Kidney (tissue), 14 donors: ENCODE results near the gene RCN2. TPM values are rescaled to one million over a fixed set of nuclear protein-coding genes. Genes with fewer than 3 reads are reported as not detected.

Experiments
- DNase-seq, 5 donors: peaks; one replicate each; pipeline ENCODE4 v3.0.0-alpha.2; 2013 to 2020
- FAIRE-seq: peaks from 2 replicates; lab custom pipeline; 2012; peaks lifted over from hg19 to GRCh38; lab: Jason Lieb, UNC
- H3K27ac ChIP-seq, 2 donors: one replicate each; pipeline ENCODE4 v1.7.0; 2013; ENCODE audit warnings: low read depth in 2 of 2, low read length in 2 of 2, inconsistent platforms in 1 of 2
- H3K27me3 ChIP-seq: one replicate; pipeline ENCODE4 v1.7.1; 2013; ENCODE audit warnings: low read length, inconsistent platforms; ENCODE audit not compliant: control insufficient read depth, insufficient read depth
- H3K36me3 ChIP-seq, 3 donors: one replicate each; pipeline versions ENCODE4 v1.7.0 to v1.7.1; 2013; ENCODE audit warnings: low read length in 3 of 3, control low read depth in 1 of 3, inconsistent platforms in 1 of 3; ENCODE audit not compliant: insufficient read depth in 3 of 3, control insufficient read depth in 2 of 3
- H3K4me1 ChIP-seq, 3 donors: one replicate each; pipeline versions ENCODE4 v1.7.0 to v1.7.1; 2013; ENCODE audit warnings: low read length in 3 of 3, inconsistent platforms in 1 of 3, low read depth in 1 of 3; ENCODE audit not compliant: control insufficient read depth in 2 of 3, insufficient read depth in 2 of 3
- H3K4me3 ChIP-seq, 3 donors: one replicate each; pipeline versions ENCODE4 v1.7.0 to v1.8.1; 2013; ENCODE audit warnings: low read length in 3 of 3, control low read depth in 1 of 3, inconsistent platforms in 1 of 3
- H3K9ac ChIP-seq, 3 donors: one replicate each; pipeline versions ENCODE4 v1.7.0 to v1.7.1; 2013; ENCODE audit warnings: low read length in 3 of 3, control low read depth in 1 of 3, inconsistent platforms in 1 of 3
- H3K9me3 ChIP-seq, 3 donors: one replicate each; pipeline versions ENCODE4 v1.7.0 to v1.7.1; 2013; ENCODE audit warnings: low read length in 3 of 3, control low read depth in 1 of 3, inconsistent platforms in 1 of 3; ENCODE audit not compliant: control insufficient read depth in 2 of 3, insufficient read depth in 1 of 3
- CTCF ChIP-seq: IDR thresholded peaks from 3 replicates; pipeline ENCODE4 v1.5.1; 2012; ENCODE audit warnings: mild to moderate bottlenecking, moderate library complexity, borderline replicate concordance; ENCODE audit not compliant: insufficient read depth; ENCODE audit errors: extremely low read depth
- intact Hi-C: fragments of 100-400 bp; cut with DNase I; formaldehyde crosslinking; loops from one replicate; pipeline ENCODE4 v1.11.1; 2022
- polyA plus RNA-seq: library from polyadenylated mRNA; stranded (reverse); fragments of 350-450 nt; fragmentation: Illumina TruSeq; extraction: RNeasy Lipid Tissue Mini Kit (QIAGEN cat#74804); gene quantifications from one replicate; pipeline ENCODE4 v1.2.3, GENCODE V29; 2014; ENCODE audit warnings: low read depth, low replicate concordance; ENCODE audit not compliant: insufficient read depth
- total RNA-seq: library from RNA; stranded (reverse); fragmentation: NEBNext Ultra II Directional; extraction: Animal tissue kit (Norgen Biotek cat#: 25700); gene quantifications from one replicate; pipeline ENCODE4 v1.2.1, GENCODE V29; 2021
- donor health status: control.
- donor health status: control.
- donor health status: control.
- donor health status: control.
- donor health status: control.
- donor health status: DM: yes; HTN: yes; CAD: no.
- donor health status: Normal renal cell carcinoma (clear cell type).

RCN2 gene
- total and polyA plus RNA-seq, 2 donors from 2014 or later = 40.0 to 44.5 TPM

GRCh38 chr15:76935620-76936019, 4.1 kb downstream of the RCN2 start:
- TF ChIP-seq CTCF = no peak

DNA sequence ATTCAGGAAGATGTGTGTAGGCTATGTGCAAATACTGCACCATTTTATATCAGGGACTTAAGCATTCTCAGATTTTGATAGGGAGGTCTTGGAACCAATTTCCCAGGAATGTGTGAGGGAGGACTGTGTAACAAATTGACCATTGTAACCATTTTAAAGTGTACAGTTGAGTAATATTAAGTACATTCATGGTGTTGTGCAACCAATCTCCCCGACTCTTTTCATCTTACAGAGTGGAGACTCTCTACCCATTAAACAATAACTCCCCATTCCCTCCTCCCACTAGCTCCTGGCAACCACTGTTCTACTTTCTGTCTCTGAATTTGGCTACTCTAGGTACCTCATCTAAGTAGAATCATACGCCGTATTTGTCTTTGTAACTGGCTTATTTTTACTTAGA, 5.1 kb downstream of the RCN2 start:
- H3K27ac ChIP-seq = no peak overlapping the region
- H3K4me3 ChIP-seq = no peak overlapping the region
- FAIRE-seq (no peak), DNase-seq (no peak)
- no peak for TF ChIP-seq CTCF
- H3K27me3 ChIP-seq = no peaks in the 10 kb centered on the region
- intact Hi-C loops = no loop called here
- peaks cover 5 to 6% (median 6%) of the 10 kb centered on the region in 3 donors for H3K4me1 ChIP-seq
- peaks cover 0 to 11% (median 11%) of the 10 kb centered on the region in 3 donors for H3K36me3 ChIP-seq
- H3K9ac ChIP-seq = no peak overlapping the region
- no peaks in the 10 kb centered on the region for H3K9me3 ChIP-seq

More at GRCh38 chr15:76935620-76936019, 4.1 kb downstream of the RCN2 start:
- Histone ChIP-seq H3K4me1 (peaks cover 5 to 6% (median 6%) of the 10 kb centered on the region in 3 donors), H3K9me3 (no peaks in the 10 kb centered on the region), H3K27ac (no peak overlapping the region), H3K27me3 (no peaks in the 10 kb centered on the region), H3K9ac (no peak overlapping the region), H3K36me3 (peaks cover 0 to 11% (median 11%) of the 10 kb centered on the region in 3 donors), H3K4me3 (no peak overlapping the region)
- DNase-seq (peak in 2 of 5 donors; percentile 62 to 73), FAIRE-seq (no peak)
- intact Hi-C loops = no loop called here

DNA sequence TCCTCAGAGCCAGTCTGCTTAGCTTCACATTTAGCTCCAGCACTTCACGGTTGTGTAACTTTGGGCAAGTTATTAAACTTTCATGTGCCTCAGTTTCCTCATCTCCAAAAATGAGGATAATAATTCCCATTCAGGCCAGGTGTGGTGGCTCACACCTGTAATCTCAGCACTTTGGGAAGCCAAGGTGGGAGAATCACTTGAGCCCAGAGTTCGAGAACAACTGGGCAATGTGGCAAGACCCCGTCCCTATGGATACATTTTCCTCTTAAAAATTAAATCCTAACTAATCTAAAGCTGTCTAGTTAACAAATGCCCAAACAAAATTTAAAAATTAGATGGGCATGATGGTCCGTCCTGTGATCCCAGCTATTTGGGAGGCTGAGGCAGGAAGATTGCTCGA, 7.2 kb downstream of the RCN2 start:
- no peak for TF ChIP-seq CTCF
- Histone ChIP-seq H3K27ac (no peak overlapping the region), H3K36me3 (peaks cover 0 to 11% (median 11%) of the 10 kb centered on the region in 3 donors), H3K9me3 (no peaks in the 10 kb centered on the region), H3K4me1 (peaks cover 0 to 6% (median 0%) of the 10 kb centered on the region in 3 donors), H3K9ac (no peak overlapping the region), H3K27me3 (no peaks in the 10 kb centered on the region), H3K4me3 (no peak overlapping the region)
- DNase-seq (no peak), FAIRE-seq (no peak)
- intact Hi-C loops = no loop called here

- FAIRE-seq (no peak), DNase-seq (no peak)
- intact Hi-C loops = no loop called here
Observed at GRCh38 chr15:76939715-76940114, 8.2 kb downstream of the RCN2 start.

More at GRCh38 chr15:76939715-76940114, 8.2 kb downstream of the RCN2 start:
- H3K27me3 ChIP-seq = no peaks in the 10 kb centered on the region
- H3K4me3 ChIP-seq = no peak overlapping the region
- peaks cover 0 to 6% (median 0%) of the 10 kb centered on the region in 3 donors for H3K4me1 ChIP-seq
- no peak for TF ChIP-seq CTCF
- H3K27ac ChIP-seq = no peak overlapping the region
- H3K9me3 ChIP-seq = no peaks in the 10 kb centered on the region
- peaks cover 6 to 13% (median 11%) of the 10 kb centered on the region in 3 donors for H3K36me3 ChIP-seq
- no peak overlapping the region for H3K9ac ChIP-seq
